Testis (tissue), 2 donors: ENCODE measurements around the gene CPNE4.

ENCODE experiments used
- POLR2A ChIP-seq: fragments of 450-650 bp; IDR thresholded peaks from one replicate; pipeline ENCODE4 v1.6.1; 2017; ENCODE audit warnings: antibody characterized with exemption, mild to moderate bottlenecking, moderate library complexity
- TF ChIP-seq, protein P1 (sequence below), 3 experiments: fragments of 450-650 bp in 2 of 3; fragments of 200-600 bp in 1 of 3; sonication (generic) in 1 of 3; IDR thresholded peaks; one replicate each; pipeline ENCODE4 v1.5.1; 2016 to 2019; ENCODE audit warnings: antibody characterized with exemption in 3 of 3, mild to moderate bottlenecking in 2 of 3, moderate library complexity in 1 of 3

DNA sequence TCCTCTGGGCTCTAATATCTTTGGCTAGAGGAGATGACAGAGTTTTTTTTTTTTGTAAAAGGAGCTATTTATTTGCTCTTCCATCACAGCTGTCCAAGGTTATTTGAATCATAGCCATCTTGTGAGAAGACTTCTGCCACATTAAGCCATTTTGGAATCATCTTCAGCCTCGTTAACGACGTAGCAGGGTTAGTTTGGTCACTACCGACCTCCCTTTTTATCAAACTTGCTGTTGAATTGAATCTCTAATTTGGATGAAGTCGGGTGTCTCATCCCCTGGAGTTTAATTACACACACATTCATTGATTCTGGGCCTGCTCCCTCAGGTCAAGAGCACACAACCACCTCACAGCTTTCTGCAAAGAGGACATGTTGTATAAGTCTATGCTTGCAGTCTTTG, 238.7 kb downstream of the CPNE4 start:
- TF ChIP-seq, protein P1, sequence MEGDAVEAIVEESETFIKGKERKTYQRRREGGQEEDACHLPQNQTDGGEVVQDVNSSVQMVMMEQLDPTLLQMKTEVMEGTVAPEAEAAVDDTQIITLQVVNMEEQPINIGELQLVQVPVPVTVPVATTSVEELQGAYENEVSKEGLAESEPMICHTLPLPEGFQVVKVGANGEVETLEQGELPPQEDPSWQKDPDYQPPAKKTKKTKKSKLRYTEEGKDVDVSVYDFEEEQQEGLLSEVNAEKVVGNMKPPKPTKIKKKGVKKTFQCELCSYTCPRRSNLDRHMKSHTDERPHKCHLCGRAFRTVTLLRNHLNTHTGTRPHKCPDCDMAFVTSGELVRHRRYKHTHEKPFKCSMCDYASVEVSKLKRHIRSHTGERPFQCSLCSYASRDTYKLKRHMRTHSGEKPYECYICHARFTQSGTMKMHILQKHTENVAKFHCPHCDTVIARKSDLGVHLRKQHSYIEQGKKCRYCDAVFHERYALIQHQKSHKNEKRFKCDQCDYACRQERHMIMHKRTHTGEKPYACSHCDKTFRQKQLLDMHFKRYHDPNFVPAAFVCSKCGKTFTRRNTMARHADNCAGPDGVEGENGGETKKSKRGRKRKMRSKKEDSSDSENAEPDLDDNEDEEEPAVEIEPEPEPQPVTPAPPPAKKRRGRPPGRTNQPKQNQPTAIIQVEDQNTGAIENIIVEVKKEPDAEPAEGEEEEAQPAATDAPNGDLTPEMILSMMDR (IDR thresholded peaks at IDR 0.05): no peak
- no peak for TF ChIP-seq POLR2A
